ENCODE data around the gene PLEKHG4.
A peak's percentile ranks its signal among the peaks of the same experiment; 100 is the strongest.

- no peak; the same call in 1 of the 2 replicates for TF ChIP-seq POLR2AphosphoS5 (IDR thresholded peaks at IDR 0.05; ENCODE audit: low read depth, low read length)
- 0 out of 2 replicates have a peak, but pooled peaks have one; percentile 20 for TF ChIP-seq POLR2A (IDR thresholded peaks at IDR 0.05; ENCODE audit: low read depth, low read length)
Measured at GRCh38 chr16:67235816-67236562, 43.3 kb upstream of the PLEKHG4 start.

Data from GM12892 (cell line).